Tibial nerve (tissue), 4 donors: ENCODE measurements around the gene ASS1.

Experiments
- EP300 ChIP-seq, 2 donors: sonication (generic); formaldehyde crosslinking; IDR thresholded peaks; one replicate each; pipeline ENCODE4 v1.6.1; 2017; ENCODE audit warnings: antibody characterized with exemption in 2 of 2, mild to moderate bottlenecking in 1 of 2
- POLR2A ChIP-seq, 2 donors: fragments of 450-650 bp; IDR thresholded peaks; one replicate each; pipeline ENCODE4 v1.6.1; 2017; ENCODE audit warnings: antibody characterized with exemption in 2 of 2, mild to moderate bottlenecking in 2 of 2, moderate library complexity in 2 of 2
- TF ChIP-seq, protein P1 (sequence below), 5 experiments: fragments of 200-600 bp in 3 of 5; fragments of 450-650 bp in 2 of 5; sonication (generic) in 3 of 5; IDR thresholded peaks; one replicate each; pipeline ENCODE4 v1.5.1; 2016 to 2019; ENCODE audit warnings: antibody characterized with exemption in 5 of 5, mild to moderate bottlenecking in 3 of 5, moderate library complexity in 2 of 5

DNA sequence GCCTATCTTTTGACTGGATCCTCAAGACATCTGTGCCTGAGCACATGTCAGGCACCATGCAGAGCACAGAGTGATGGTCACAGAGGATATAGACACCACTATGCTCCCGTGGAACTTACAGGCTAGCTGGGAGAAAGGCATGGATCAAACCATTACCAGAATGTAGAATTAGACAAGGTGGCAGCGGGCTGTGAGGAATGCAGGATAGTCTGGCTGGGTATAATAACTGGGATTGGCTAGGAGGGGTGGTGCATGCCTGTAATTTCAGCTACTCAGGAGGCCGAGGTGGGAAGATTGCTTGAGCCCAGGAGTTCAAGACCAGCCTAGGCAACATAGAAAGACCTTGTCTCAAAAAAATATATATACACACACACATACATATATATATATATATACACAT, 50.3 kb downstream of the ASS1 start:
- TF ChIP-seq, protein P1, sequence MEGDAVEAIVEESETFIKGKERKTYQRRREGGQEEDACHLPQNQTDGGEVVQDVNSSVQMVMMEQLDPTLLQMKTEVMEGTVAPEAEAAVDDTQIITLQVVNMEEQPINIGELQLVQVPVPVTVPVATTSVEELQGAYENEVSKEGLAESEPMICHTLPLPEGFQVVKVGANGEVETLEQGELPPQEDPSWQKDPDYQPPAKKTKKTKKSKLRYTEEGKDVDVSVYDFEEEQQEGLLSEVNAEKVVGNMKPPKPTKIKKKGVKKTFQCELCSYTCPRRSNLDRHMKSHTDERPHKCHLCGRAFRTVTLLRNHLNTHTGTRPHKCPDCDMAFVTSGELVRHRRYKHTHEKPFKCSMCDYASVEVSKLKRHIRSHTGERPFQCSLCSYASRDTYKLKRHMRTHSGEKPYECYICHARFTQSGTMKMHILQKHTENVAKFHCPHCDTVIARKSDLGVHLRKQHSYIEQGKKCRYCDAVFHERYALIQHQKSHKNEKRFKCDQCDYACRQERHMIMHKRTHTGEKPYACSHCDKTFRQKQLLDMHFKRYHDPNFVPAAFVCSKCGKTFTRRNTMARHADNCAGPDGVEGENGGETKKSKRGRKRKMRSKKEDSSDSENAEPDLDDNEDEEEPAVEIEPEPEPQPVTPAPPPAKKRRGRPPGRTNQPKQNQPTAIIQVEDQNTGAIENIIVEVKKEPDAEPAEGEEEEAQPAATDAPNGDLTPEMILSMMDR (IDR thresholded peaks at IDR 0.05) = no peak
- TF ChIP-seq EP300 (IDR thresholded peaks at IDR 0.05) (no peak), POLR2A (IDR thresholded peaks at IDR 0.05) (no peak)
